LNCaP clone FGC (cell line): ENCODE measurements around the gene PIGL.
"Not testable (repeated sequence)": the region's sequence is repeated elsewhere in the genome, so short reads cannot be mapped to it uniquely, and the experiment has no call there.

Source experiments
- DNase-seq: peaks from one replicate; pipeline ENCODE4 v3.0.0-alpha.2; 2011; ENCODE audit warnings: low read depth
- H3K4me3 ChIP-seq: 2 replicates; pipeline ENCODE4 v1.5.1; 2011; ENCODE audit warnings: mild to moderate bottlenecking, low read depth, low read length, control low read depth
- CTCF ChIP-seq: IDR thresholded peaks from 2 replicates; pipeline ENCODE4 v1.5.1; 2012; ENCODE audit warnings: mild to moderate bottlenecking; ENCODE audit not compliant: control insufficient read depth, insufficient read depth; ENCODE audit errors: extremely low read depth

PIGL gene

DNA sequence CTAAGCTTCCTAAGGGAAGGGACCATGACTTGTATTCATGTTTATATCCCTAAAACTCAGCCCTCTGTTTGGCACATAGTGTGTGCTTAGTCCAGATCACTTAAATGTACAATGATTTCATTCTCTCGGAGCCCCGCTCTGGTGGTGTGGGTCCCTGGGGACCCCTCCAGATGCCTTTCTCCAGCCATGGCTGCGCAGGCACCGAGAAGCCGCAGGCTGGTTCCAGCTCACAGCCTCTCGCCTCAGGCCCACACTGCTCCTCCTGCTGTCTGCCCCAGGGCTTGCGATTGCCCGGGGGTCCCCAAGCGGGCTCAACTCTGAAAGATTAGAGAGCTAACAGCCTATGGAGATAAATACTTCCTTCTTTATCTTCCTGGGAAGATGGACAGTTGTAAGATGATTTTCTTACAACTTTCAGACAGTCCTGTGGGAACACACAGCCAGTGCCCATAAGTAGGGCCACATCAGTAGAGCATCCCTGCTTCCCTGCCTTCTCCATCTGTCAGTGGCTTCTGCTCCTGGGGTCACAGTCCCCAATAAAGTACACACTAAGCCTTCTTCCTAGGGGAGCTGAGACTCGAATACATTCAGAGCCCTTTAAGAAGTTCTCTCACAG is 70.0 kb downstream of the PIGL start:
- no peak overlapping the region for H3K4me3 ChIP-seq
- no peak for DNase-seq
- TF ChIP-seq CTCF = no peak

GRCh38 chr17:16287563-16288027 is 70.6 kb downstream of the PIGL start:
- no peak for TF ChIP-seq CTCF
- no peak for DNase-seq
- no peak overlapping the region for H3K4me3 ChIP-seq

GRCh38 chr17:16288860-16289571 is 72.0 kb downstream of the PIGL start:
- no peak overlapping the region for H3K4me3 ChIP-seq
- DNase-seq = peak; percentile 26
- TF ChIP-seq CTCF = no peak

DNA sequence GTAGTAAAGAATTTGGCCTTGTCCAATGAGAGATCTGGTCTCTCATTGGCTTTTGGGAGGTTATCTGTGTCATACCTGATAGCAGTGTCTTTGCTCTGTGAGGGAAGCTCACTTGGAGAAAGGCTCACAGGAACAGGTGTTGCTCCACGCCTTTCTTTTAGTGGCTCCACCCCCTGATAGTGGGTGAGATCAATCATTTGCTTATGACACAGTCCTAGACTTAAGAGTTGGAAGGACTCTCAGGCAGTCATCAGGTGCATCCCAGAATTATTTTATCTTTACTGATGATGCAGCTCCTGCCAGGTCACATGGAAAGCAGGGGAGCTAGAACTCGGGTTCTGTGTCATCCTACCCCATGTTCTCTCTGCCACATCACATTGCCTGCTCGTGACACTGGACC is 76.9 kb downstream of the PIGL start:
- H3K4me3 ChIP-seq = no peak overlapping the region
- TF ChIP-seq CTCF = no peak
- no peak for DNase-seq

- no peak for TF ChIP-seq CTCF
- no peak for DNase-seq
- H3K4me3 ChIP-seq = no peak overlapping the region
These were observed 77.5 kb downstream of the PIGL start for GRCh38 chr17:16294560-16294959.

DNA sequence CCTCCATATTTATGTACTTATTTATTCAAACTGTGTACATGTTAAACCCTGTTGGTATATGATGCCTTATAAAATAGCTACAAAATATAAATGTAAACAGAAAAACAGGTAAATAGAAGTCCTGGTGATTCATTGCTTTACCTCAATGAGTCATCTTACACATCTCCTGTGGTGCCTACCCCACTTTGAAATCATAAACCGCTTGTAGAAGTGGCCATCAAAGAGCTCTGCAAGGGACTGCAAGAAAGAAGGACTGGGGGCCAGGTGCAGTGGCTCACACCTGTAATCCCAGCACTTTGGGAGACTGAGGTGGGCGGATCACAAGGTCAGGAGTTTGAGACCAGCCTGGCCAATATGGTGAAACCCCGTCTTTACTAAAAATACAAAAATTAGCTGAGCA is 79.1 kb downstream of the PIGL start:
- DNase-seq, H3K4me3 ChIP-seq: not testable (repeated sequence)

DNA sequence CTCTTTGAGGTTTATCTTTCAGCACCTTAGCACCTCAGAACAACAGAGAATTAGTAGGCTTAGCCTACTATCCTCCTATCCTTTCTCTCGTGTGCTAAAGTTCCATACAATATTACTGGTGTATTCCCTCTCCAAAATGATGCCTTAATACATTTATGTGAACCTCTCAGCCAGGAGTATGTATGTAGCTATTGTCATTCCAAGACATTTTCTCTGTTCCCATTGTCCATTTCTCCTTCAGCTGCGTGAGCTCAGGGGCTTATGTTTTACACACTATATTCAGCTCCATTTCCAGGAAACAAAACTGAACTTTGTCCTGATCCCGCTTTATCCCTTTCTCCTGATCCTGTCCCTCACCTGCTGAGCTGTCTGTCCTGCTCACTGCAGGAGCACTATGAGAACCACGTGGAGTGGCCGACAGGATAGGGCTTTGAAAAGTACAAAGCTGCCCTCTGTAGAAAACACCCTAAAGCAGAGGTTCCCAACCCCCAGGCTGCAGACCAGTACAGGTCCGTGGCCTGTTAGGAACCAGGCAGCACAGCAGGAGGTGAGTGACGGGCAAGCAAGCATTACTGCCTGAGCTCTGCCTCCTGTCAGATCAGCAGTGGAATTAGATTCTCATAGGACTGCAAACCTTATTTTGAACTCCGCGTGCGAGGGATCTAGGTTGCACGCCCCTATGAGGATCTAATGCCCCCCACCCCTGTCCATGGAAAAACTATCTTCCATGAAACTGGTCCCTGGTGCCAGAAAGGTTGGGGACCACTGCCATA is 80.5 kb downstream of the PIGL start:
- DNase-seq = no peak
- no peak overlapping the region for H3K4me3 ChIP-seq
- TF ChIP-seq CTCF = no peak
